Spleen (tissue), 11 donors: ENCODE data around the gene WDR90. TPM values are rescaled to one million over a fixed set of nuclear protein-coding genes. Genes with fewer than 3 reads are reported as not detected.

ENCODE experiments used
- DNase-seq: peaks from one replicate; pipeline ENCODE4 v3.0.0-alpha.2; 2020
- H3K27ac ChIP-seq, 8 donors: fragments of 200-600 bp; sonication (generic) in 7 of 8; 1 replicate in 4 of 8; 2 replicates in 4 of 8; pipeline versions ENCODE4 v1.5.0 to v1.8.0; 2016 to 2021; ENCODE audit warnings: inconsistent platforms in 4 of 8, mild to moderate bottlenecking in 4 of 8, moderate library complexity in 1 of 8
- H3K27me3 ChIP-seq, 7 donors: fragments of 200-600 bp; sonication (generic) in 6 of 7; replicated peaks in 1 of 7; 1 replicate in 4 of 7; 2 replicates in 3 of 7; pipeline versions ENCODE4 v1.5.0 to v1.8.0; 2016 to 2021; ENCODE audit warnings: inconsistent platforms in 3 of 7, mild to moderate bottlenecking in 1 of 7
- H3K36me3 ChIP-seq, 6 donors: fragments of 200-600 bp; sonication (generic) in 5 of 6; 1 replicate in 4 of 6; 2 replicates in 2 of 6; pipeline versions ENCODE4 v1.5.0 to v1.8.0; 2016 to 2021; ENCODE audit warnings: inconsistent platforms in 2 of 6
- H3K4me1 ChIP-seq, 6 donors: fragments of 200-600 bp; sonication (generic) in 5 of 6; 1 replicate in 3 of 6; 2 replicates in 3 of 6; pipeline versions ENCODE4 v1.5.0 to v1.8.0; 2016 to 2021; ENCODE audit warnings: inconsistent platforms in 3 of 6
- H3K4me3 ChIP-seq, 8 donors: fragments of 200-600 bp; sonication (generic) in 7 of 8; 1 replicate in 4 of 8; 2 replicates in 4 of 8; pipeline versions ENCODE4 v1.5.0 to v1.8.0; 2016 to 2021; ENCODE audit warnings: inconsistent platforms in 4 of 8, mild to moderate bottlenecking in 4 of 8, moderate library complexity in 2 of 8
- H3K9me3 ChIP-seq, 8 donors: fragments of 200-600 bp; sonication (generic) in 7 of 8; 1 replicate in 4 of 8; 2 replicates in 4 of 8; pipeline versions ENCODE4 v1.5.0 to v1.8.0; 2016 to 2021; ENCODE audit warnings: inconsistent platforms in 4 of 8
- POLR2A ChIP-seq, 3 donors: fragments of 450-650 bp; IDR thresholded peaks; one replicate each; pipeline ENCODE4 v1.5.1; 2017; ENCODE audit warnings: antibody characterized with exemption in 3 of 3, mild to moderate bottlenecking in 1 of 3
- POLR2AphosphoS5 ChIP-seq, 3 donors: sonication (generic); formaldehyde crosslinking; IDR thresholded peaks; one replicate each; pipeline ENCODE4 v1.5.1; 2017; ENCODE audit warnings: antibody characterized with exemption in 3 of 3
- WGBS, 5 donors: extraction: QIAGEN DNeasy Blood & Tissue Kit in 3 of 5; methylation state at CpG; one replicate each; pipeline versions ENCODE4 v1.1.5 to v1.1.7; 2013 to 2018; 5-methylcytosine and 5-hydroxymethylcytosine counted together
- intact Hi-C: fragments of 100-400 bp; cut with DNase I; formaldehyde crosslinking; loops from one replicate; pipeline ENCODE4 v1.15.0; 2023; ENCODE audit warnings: low total_unique reads
- polyA plus RNA-seq, 3 donors: library from polyadenylated mRNA; stranded (reverse); fragments of 200-250 nt; gene quantifications; one replicate each; pipeline ENCODE4 v1.2.1, GENCODE V29; 2013
- total RNA-seq, 7 donors: library from RNA; depleted of rRNA in 3 of 7; stranded (reverse); fragments of >200 nt in 3 of 7; fragmentation: NEBNext Ultra II Directional in 4 of 7; extraction: Animal tissue kit (Norgen Biotek cat#: 25700) in 4 of 7; gene quantifications; one replicate each; pipeline versions ENCODE4 v1.1.0 to v1.2.1, GENCODE V29; 2016 to 2021
- TF ChIP-seq, protein P1 (sequence below), 11 experiments: fragments of 200-600 bp in 7 of 11; fragments of 450-650 bp in 4 of 11; sonication (generic) in 4 of 11; IDR thresholded peaks in 8 of 11; conservative IDR thresholded peaks in 3 of 11; 1 replicate in 7 of 11; 2 replicates in 4 of 11; pipeline versions ENCODE4 v1.4.0 to v1.8.0; 2016 to 2021; ENCODE audit warnings: antibody characterized with exemption in 11 of 11, inconsistent platforms in 4 of 11, mild to moderate bottlenecking in 1 of 11
- donor health status: healthy with polysubstance abuse.
- donor health status: DM: no; HTN: no; CAD: no; lungs with moderate emphysema.
- donor health status: DM: no; HTN: no; CAD: no.
- donor health status: Bipolar disorder and iron deficiency.
- donor health status: healthy.
- donor health status: DM: no; HTN: no; CAD: no.
- donor health status: DM: yes; HTN: yes; CAD: no.

The WDR90 gene
- total and polyA plus RNA-seq, 10 donors, result 7.9 to 30.2 (median 19.4) TPM

GRCh38 chr16:668519-669171, 19.5 kb downstream of the WDR90 start:
- H3K9me3 ChIP-seq, result no peaks in the 10 kb centered on the region
- TF ChIP-seq POLR2A (IDR thresholded peaks at IDR 0.05) (no peak), POLR2AphosphoS5 (IDR thresholded peaks at IDR 0.05) (no peak)
- TF ChIP-seq, protein P1, sequence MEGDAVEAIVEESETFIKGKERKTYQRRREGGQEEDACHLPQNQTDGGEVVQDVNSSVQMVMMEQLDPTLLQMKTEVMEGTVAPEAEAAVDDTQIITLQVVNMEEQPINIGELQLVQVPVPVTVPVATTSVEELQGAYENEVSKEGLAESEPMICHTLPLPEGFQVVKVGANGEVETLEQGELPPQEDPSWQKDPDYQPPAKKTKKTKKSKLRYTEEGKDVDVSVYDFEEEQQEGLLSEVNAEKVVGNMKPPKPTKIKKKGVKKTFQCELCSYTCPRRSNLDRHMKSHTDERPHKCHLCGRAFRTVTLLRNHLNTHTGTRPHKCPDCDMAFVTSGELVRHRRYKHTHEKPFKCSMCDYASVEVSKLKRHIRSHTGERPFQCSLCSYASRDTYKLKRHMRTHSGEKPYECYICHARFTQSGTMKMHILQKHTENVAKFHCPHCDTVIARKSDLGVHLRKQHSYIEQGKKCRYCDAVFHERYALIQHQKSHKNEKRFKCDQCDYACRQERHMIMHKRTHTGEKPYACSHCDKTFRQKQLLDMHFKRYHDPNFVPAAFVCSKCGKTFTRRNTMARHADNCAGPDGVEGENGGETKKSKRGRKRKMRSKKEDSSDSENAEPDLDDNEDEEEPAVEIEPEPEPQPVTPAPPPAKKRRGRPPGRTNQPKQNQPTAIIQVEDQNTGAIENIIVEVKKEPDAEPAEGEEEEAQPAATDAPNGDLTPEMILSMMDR (IDR thresholded peaks at IDR 0.05 in 8 of 11, conservative IDR thresholded peaks at IDR 0.05 in 3 of 11), result no peak
- no peaks in the 10 kb centered on the region for H3K27me3 ChIP-seq
- peaks cover 14 to 45% (median 29%) of the 10 kb centered on the region in 6 donors for H3K4me1 ChIP-seq
- H3K27ac ChIP-seq, result peak overlapping the region; percentile 75 to 94 (median 90)
- peaks cover 0 to 47% (median 43%) of the 10 kb centered on the region in 6 donors for H3K36me3 ChIP-seq
- peak overlapping the region; percentile 70 to 99 (median 90) for H3K4me3 ChIP-seq
- 7 to 17% (median 8%) methylated on average over 5 to 50 of the region's 50 CpGs for WGBS, 5 donors
- DNase-seq, result no peak
- intact Hi-C loops, result no loop called here

- TF ChIP-seq POLR2A (IDR thresholded peaks at IDR 0.05) (no peak), POLR2AphosphoS5 (IDR thresholded peaks at IDR 0.05) (no peak)
- TF ChIP-seq, protein P1 (IDR thresholded peaks at IDR 0.05 in 8 of 11, conservative IDR thresholded peaks at IDR 0.05 in 3 of 11), result no peak
- WGBS, 5 donors, result 85 to 97% (median 94%) methylated on average over 12 to 13 of the region's 13 CpGs
- H3K4me1 ChIP-seq, result peaks cover 17 to 55% (median 37%) of the 10 kb centered on the region in 6 donors
- no peak overlapping the region for H3K27ac ChIP-seq
- no peaks in the 10 kb centered on the region for H3K9me3 ChIP-seq
- H3K4me3 ChIP-seq, result peak overlapping the region in 2 of 8 donors; percentile 7 to 99
- H3K27me3 ChIP-seq, result peaks cover 0 to 4% (median 0%) of the 10 kb centered on the region in 7 donors
- no peak for DNase-seq
- intact Hi-C loops, result no loop called here
- H3K36me3 ChIP-seq, result peaks cover 0 to 57% (median 45%) of the 10 kb centered on the region in 6 donors
Measured at GRCh38 chr16:669666-670065, 20.5 kb downstream of the WDR90 start.

DNA sequence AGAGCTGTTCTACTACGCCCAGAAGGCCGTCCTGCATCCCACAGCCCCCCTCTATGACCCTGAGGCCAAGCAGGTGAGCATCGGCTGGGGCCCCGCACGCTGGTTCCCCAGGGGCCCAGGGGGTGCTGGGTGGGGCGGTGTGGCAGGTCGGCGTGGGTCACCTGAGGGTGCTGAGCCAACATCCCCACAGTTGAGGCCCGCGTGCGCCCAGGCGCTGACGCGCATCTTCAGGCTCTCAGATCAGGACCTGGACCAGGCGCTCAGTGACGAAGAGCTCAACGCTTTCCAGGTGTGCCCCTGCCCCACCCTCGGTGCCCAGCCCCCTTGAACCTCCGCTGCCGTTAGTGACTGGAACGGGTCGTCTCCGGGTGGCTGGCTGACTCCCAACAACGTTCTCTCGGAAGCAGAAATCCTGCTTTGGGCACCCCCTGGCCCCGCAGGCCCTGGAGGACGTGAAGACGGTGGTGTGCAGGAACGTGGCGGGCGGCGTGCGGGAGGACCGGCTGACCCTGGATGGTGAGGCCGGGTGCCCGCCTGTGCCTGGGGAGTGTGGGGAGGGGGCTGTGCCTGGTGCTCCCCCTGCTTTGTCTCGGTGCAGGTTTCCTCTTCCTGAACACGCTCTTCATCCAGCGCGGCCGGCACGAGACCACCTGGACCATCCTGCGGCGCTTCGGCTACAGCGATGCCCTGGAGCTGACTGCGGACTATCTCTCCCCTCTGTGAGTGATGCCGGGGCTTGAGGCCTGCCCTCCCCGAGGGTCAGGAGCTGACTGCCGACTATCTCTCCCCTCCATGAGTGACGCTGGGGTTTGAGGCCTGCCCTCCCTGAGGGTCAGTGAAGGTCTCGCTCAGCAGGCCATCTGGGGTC, 21.6 kb downstream of the WDR90 start:
- Histone ChIP-seq H3K36me3 (peaks cover 0 to 57% (median 45%) of the 10 kb centered on the region in 6 donors), H3K9me3 (no peaks in the 10 kb centered on the region), H3K27me3 (peaks cover 0 to 15% (median 5%) of the 10 kb centered on the region in 7 donors), H3K4me3 (no peak overlapping the region), H3K4me1 (peaks cover 24 to 66% (median 47%) of the 10 kb centered on the region in 6 donors), H3K27ac (no peak overlapping the region)
- TF ChIP-seq POLR2AphosphoS5 (IDR thresholded peaks at IDR 0.05) (peak in 1 of 3 donors; percentile 21), POLR2A (IDR thresholded peaks at IDR 0.05) (no peak)
- WGBS, 5 donors, result 93 to 97% (median 94%) methylated on average over 48 to 52 of the region's 52 CpGs
- intact Hi-C loops, result no loop called here
- DNase-seq, result no peak

- no peak overlapping the region for H3K27ac ChIP-seq
- TF ChIP-seq POLR2A (IDR thresholded peaks at IDR 0.05) (no peak), POLR2AphosphoS5 (IDR thresholded peaks at IDR 0.05) (no peak)
- TF ChIP-seq, protein P1 (IDR thresholded peaks at IDR 0.05 in 8 of 11, conservative IDR thresholded peaks at IDR 0.05 in 3 of 11), result no peak
- H3K4me1 ChIP-seq, result peaks cover 28 to 71% (median 51%) of the 10 kb centered on the region in 6 donors
- peaks cover 0 to 57% (median 45%) of the 10 kb centered on the region in 6 donors for H3K36me3 ChIP-seq
- 88 to 97% (median 90%) methylated on average over 13 to 40 of the region's 40 CpGs for WGBS, 5 donors
- H3K4me3 ChIP-seq, result no peak overlapping the region
- intact Hi-C loops, result no loop called here
- no peaks in the 10 kb centered on the region for H3K9me3 ChIP-seq
- peaks cover 0 to 23% (median 7%) of the 10 kb centered on the region in 7 donors for H3K27me3 ChIP-seq
- no peak for DNase-seq
Measured at GRCh38 chr16:671353-672131, 22.4 kb downstream of the WDR90 start.
